ENCODE measurements around the gene RNF187.
A peak's percentile ranks its signal among the peaks of the same experiment; 100 is the strongest.
"Not testable (repeated sequence)": the region's sequence is repeated elsewhere in the genome, so short reads cannot be mapped to it uniquely, and the experiment has no call there.

The RNF187 gene

GRCh38 chr1:228459091-228459993, 27.8 kb upstream of the RNF187 start:
- peak; percentile 21 for DNase-seq (ENCODE audit: low read depth)

- no peak for DNase-seq (ENCODE audit: low read depth)
Observed at GRCh38 chr1:228460821-228461220, 26.4 kb upstream of the RNF187 start.

GRCh38 chr1:228462560-228462959, 24.6 kb upstream of the RNF187 start:
- no peak for DNase-seq (ENCODE audit: low read depth)

- DNase-seq (ENCODE audit: low read depth) = no peak
Observed at GRCh38 chr1:228463009-228463558, 24.1 kb upstream of the RNF187 start.

GRCh38 chr1:228463559-228464455, 23.4 kb upstream of the RNF187 start:
- DNase-seq (ENCODE audit: low read depth) = no peak

- DNase-seq (ENCODE audit: low read depth) = peak; percentile 84
Observed at GRCh38 chr1:228464487-228464983, 22.6 kb upstream of the RNF187 start.

GRCh38 chr1:228465141-228465540, 22.0 kb upstream of the RNF187 start:
- no peak for DNase-seq (ENCODE audit: low read depth)

- no peak for DNase-seq (ENCODE audit: low read depth)
Observed at GRCh38 chr1:228465571-228466146, 21.5 kb upstream of the RNF187 start.

GRCh38 chr1:228468188-228468587, 19.0 kb upstream of the RNF187 start:
- not testable (repeated sequence) for DNase-seq (ENCODE audit: low read depth)

GRCh38 chr1:228469413-228470162, 17.6 kb upstream of the RNF187 start:
- no peak for DNase-seq (ENCODE audit: low read depth)

- no peak for DNase-seq (ENCODE audit: low read depth)
Observed at GRCh38 chr1:228471154-228471761, 15.9 kb upstream of the RNF187 start.

GRCh38 chr1:228471762-228472398, 15.3 kb upstream of the RNF187 start:
- no peak for DNase-seq (ENCODE audit: low read depth)

GRCh38 chr1:228472655-228473054, 14.5 kb upstream of the RNF187 start:
- no peak for DNase-seq (ENCODE audit: low read depth)

- DNase-seq (ENCODE audit: low read depth) = no peak
Observed at GRCh38 chr1:228474507-228474906, 12.7 kb upstream of the RNF187 start.

GRCh38 chr1:228475812-228476211, 11.4 kb upstream of the RNF187 start:
- no peak for DNase-seq (ENCODE audit: low read depth)

- DNase-seq (ENCODE audit: low read depth) = no peak
Observed at GRCh38 chr1:228477263-228477662, 9.9 kb upstream of the RNF187 start.

- no peak for DNase-seq (ENCODE audit: low read depth)
Observed at GRCh38 chr1:228478326-228478725, 8.9 kb upstream of the RNF187 start.

GRCh38 chr1:228478912-228479711, 8.1 kb upstream of the RNF187 start:
- DNase-seq (ENCODE audit: low read depth) = no peak

- DNase-seq (ENCODE audit: low read depth) = no peak
Observed at GRCh38 chr1:228483789-228484188, 3.4 kb upstream of the RNF187 start.
